Right renal pelvis (tissue), 4 donors: ENCODE results near the gene MACROD2. TPM values are rescaled to one million over a fixed set of nuclear protein-coding genes. Genes with fewer than 3 reads are reported as not detected.

Source experiments
- DNase-seq, 4 donors: peaks; one replicate each; pipeline ENCODE4 v3.0.0-alpha.2; 2013; ENCODE audit warnings: low read depth in 4 of 4, low spot score in 3 of 4, missing footprints in 1 of 4
- polyA plus RNA-seq, 4 donors: library from polyadenylated mRNA; unstranded; fragments of 120-200 nt; gene quantifications; one replicate each; pipeline ENCODE4 v1.2.1, GENCODE V29; 2013; ENCODE audit not compliant: insufficient read length in 4 of 4

Gene MACROD2
- polyA plus RNA-seq, 4 donors, result 12.4 to 14.4 (median 13.6) TPM

- DNase-seq, result no peak
Measured at GRCh38 chr20:16017656-16018055, 2022.3 kb downstream of the MACROD2 start.

GRCh38 chr20:16018881-16019280 is 2023.6 kb downstream of the MACROD2 start:
- no peak for DNase-seq

- DNase-seq, result no peak
Measured at GRCh38 chr20:16020971-16021370, 2025.7 kb downstream of the MACROD2 start.

GRCh38 chr20:16025084-16025483 is 2029.8 kb downstream of the MACROD2 start:
- DNase-seq, result no peak

DNA sequence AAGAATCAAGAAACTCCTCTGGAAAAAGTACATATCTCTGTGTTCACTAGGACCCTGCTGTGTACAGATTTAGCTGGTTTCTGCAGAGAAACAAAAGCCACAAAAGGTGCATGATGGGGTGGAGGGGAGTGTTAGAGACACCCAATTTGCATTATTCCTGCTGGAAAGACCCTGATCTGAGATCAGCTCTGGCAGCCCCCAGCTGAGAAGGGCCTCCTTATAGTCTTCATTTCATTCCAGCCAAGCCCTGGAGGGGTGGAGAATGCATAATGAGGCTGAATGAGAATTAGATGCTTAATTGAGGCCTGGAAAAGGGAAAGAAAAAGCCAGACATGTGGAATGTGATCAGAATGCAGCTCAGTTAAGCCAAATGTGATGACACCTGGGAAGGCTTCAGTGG is 2032.4 kb downstream of the MACROD2 start:
- no peak for DNase-seq

GRCh38 chr20:16028923-16029322 is 2033.6 kb downstream of the MACROD2 start:
- DNase-seq, result no peak

DNA sequence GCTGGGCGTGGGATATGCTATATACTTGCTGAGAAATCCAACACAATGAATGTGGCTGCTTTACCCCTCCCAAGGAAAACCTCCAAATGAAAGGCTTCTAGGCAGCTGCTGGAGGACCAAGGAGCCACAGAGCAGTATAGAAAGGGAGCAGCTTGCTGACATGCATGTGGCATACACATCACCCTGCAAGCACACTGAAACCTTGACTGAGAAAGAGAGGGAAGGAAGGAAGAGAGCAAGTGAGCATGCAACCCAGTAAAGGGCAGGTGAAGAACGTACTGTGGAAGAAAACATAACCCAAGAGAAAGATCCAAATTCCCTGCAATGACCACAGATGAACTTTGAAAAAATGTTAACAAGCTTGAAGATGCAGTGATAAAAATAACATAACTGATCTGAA is 2034.9 kb downstream of the MACROD2 start:
- no peak for DNase-seq

DNA sequence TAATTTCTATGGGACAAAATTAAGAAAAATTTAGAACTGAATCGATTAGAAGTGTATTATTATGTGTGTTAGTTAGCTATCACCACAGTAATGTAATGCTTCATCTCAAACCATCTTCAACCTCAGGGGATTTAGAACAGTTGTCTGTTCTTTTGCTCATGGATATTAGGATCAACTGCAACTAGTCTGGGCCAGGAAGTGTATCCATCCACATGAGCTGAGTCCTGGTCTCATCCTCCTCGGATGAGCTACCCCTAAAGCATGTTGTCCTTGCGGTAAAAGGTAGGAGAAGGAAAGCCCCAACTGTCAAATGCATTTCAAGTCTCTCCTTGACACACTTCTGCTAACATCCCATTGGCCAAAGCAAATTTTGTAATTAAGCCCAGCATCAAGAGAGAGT is 2040.3 kb downstream of the MACROD2 start:
- DNase-seq, result no peak

DNA sequence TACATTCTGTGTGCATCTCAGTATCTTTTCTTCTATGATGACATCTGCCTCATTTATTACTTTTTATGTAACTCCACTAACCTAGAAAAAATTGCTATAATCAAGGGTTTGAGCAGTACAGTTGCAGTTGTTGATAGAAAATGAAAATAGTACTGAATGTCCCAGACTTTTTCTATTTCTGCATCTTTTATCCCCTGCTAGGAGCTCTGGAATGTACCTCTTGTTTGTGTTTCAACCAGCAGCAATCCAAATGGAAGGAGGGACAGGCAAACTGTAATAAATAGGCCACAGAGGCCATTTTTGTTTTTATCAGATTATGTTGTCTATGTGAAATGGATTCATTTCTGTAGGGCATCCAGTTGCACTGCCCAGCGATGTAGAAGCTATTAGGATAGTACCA is 2041.0 kb downstream of the MACROD2 start:
- DNase-seq, result no peak

GRCh38 chr20:16040742-16041141 is 2045.4 kb downstream of the MACROD2 start:
- DNase-seq, result no peak

DNA sequence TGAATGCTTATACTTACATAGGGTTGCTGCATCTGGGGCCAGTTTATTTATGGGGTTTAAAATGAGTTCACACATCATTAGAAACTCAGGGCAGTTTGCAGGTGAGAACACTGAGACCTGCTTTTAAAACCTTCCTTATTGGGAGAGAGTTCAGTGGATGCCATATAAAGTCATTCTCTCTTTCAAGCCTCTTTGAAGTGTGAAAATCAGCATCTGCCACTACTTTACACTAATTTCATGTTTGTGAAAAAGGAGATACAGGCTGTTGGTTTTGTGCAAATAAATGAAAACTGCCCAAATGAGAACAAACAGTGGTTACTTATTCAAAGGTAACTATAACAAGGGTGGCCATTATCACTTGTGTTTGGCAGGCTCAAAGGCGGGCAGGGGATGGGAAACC is 2047.4 kb downstream of the MACROD2 start:
- DNase-seq, result no peak

GRCh38 chr20:16043931-16044330 is 2048.6 kb downstream of the MACROD2 start:
- DNase-seq, result no peak

DNA sequence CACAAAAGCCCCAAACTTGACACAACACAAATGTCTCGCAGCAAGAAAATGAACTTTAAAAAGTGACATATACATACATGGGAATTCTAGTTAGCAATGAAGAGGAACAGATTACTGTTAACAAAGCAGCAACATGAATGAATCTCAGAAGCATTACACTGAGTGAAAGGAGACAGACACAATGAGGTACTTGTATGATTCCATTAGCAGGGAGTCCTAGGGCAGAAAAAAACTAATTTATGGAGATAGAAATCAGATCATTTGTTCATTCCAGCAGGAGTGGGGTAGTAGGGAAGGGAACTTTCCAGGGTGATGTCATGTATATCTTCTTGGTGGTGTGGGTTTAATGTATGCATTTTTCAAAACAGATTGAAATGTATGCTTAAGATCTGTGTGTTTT is 2053.6 kb downstream of the MACROD2 start:
- no peak for DNase-seq

- no peak for DNase-seq
Measured at GRCh38 chr20:16049529-16050093, 2054.3 kb downstream of the MACROD2 start.

DNA sequence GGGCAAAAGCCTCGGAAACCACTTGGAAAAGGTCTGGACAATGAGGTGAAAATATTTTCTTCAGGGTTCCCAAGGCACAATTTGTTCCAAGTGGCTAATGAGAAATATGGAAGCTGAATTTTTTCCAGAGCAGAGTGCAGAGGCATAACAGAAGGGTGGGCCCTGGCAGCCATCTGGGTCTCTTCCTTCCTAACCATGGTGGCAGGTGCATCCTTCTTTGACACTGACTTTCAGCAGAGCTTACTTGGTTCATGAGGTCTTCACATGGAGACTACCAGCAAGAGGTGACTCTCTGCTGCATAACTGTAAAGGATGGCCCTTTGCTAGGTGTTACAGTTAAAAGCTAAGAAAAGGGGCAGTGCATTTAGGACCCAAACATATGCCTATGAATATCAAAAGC is 2055.1 kb downstream of the MACROD2 start:
- DNase-seq, result no peak

- DNase-seq, result no peak
Measured at GRCh38 chr20:16051968-16052367, 2056.7 kb downstream of the MACROD2 start.

DNA sequence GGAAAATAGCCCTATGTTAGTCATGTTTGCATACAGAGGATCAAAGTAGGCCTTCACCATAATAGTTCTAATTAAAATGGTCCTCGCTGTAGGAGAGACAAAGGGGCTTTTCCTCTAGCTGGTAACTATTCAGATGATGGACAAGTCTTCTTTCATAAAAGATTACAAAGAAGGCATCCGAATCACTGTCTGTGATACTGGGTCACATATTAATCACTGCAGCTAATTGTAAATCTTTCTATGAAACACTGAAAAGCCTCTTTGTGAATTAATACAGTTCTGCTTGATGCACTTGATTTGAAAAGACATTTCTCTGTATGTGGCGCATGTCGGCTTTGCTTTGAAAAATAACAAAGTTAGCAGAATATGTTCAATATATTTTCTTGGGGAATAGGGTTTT is 2057.1 kb downstream of the MACROD2 start:
- no peak for DNase-seq

GRCh38 chr20:16054985-16055384 is 2059.7 kb downstream of the MACROD2 start:
- DNase-seq, result no peak

DNA sequence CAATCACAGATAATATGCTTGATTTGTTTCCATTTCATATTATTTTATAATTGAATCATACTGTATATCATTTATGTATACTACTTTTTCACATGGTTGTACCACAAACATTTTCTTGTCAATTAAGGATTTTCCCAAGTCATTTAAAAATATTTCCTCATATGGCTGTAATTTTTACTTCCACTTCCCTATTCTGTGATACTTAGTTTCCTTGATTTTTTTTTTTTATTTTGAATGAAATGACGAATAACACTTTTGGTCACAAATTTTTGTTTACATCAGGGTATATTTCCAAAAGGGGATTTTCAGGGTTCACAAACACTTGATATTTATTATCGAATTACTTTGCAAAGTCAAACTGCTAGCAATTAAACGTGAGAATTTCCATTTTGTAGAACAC is 2062.3 kb downstream of the MACROD2 start:
- DNase-seq, result no peak

- no peak for DNase-seq
Measured at GRCh38 chr20:16058268-16058667, 2063.0 kb downstream of the MACROD2 start.

GRCh38 chr20:16059841-16060240 is 2064.5 kb downstream of the MACROD2 start:
- no peak for DNase-seq

- DNase-seq, result no peak
Measured at GRCh38 chr20:16061351-16061750, 2066.0 kb downstream of the MACROD2 start.
